Gastroesophageal sphincter (tissue), 4 donors: Measurements from ENCODE around the gene SYT1. TPM values are rescaled to one million over a fixed set of nuclear protein-coding genes. Genes with fewer than 3 reads are reported as not detected.

ENCODE experiments used
- ATAC-seq: fragments of 150-250 bp; one replicate; pipeline ENCODE4 v1.9.1; 2016; ENCODE audit warnings: mild to moderate bottlenecking, moderate library complexity
- H3K27ac ChIP-seq, 4 donors: fragments of 200-600 bp; sonication (generic) in 3 of 4; 1 replicate in 3 of 4; 2 replicates in 1 of 4; pipeline ENCODE4 v1.5.1; 2016 to 2019
- H3K27me3 ChIP-seq: fragments of 200-600 bp; sonication (generic); one replicate; pipeline ENCODE4 v1.5.1; 2019
- H3K36me3 ChIP-seq, 2 donors: fragments of 200-600 bp; sonication (generic); one replicate each; pipeline ENCODE4 v1.5.1; 2019; ENCODE audit warnings: control low read depth in 1 of 2
- H3K4me1 ChIP-seq, 3 donors: fragments of 200-600 bp; sonication (generic); 1 replicate in 2 of 3; 2 replicates in 1 of 3; pipeline ENCODE4 v1.5.1; 2016 to 2019; ENCODE audit warnings: control low read depth in 2 of 3
- H3K4me3 ChIP-seq, 2 donors: fragments of 200-600 bp; sonication (generic); one replicate each; pipeline ENCODE4 v1.5.1; 2019; ENCODE audit warnings: mild to moderate bottlenecking in 1 of 2, moderate library complexity in 1 of 2
- H3K9me3 ChIP-seq, 3 donors: fragments of 200-600 bp; sonication (generic); one replicate each; pipeline ENCODE4 v1.5.1; 2017 to 2019; ENCODE audit warnings: control low read depth in 2 of 3
- CTCF ChIP-seq, 4 experiments: fragments of 200-600 bp in 2 of 4; fragments of 450-650 bp in 2 of 4; sonication (generic) in 1 of 4; IDR thresholded peaks; one replicate each; pipeline ENCODE4 v1.5.1; 2017 to 2019; ENCODE audit warnings: antibody characterized with exemption in 4 of 4, mild to moderate bottlenecking in 2 of 4, moderate library complexity in 2 of 4
- EP300 ChIP-seq: sonication (generic); formaldehyde crosslinking; IDR thresholded peaks from one replicate; pipeline ENCODE4 v1.6.1; 2017; ENCODE audit warnings: antibody characterized with exemption, mild to moderate bottlenecking
- POLR2A ChIP-seq, 2 donors: fragments of 450-650 bp; IDR thresholded peaks; one replicate each; pipeline ENCODE4 v1.6.1; 2017; ENCODE audit warnings: antibody characterized with exemption in 2 of 2, mild to moderate bottlenecking in 2 of 2, moderate library complexity in 1 of 2
- POLR2AphosphoS5 ChIP-seq: sonication (generic); formaldehyde crosslinking; IDR thresholded peaks from one replicate; pipeline ENCODE4 v1.6.1; 2017; ENCODE audit warnings: antibody characterized with exemption
- WGBS, 2 donors: methylation state at CpG; one replicate each; pipeline ENCODE4 v1.1.5; 2018; ENCODE audit warnings: low coverage in 1 of 2; 5-methylcytosine and 5-hydroxymethylcytosine counted together
- total RNA-seq, 4 donors: library from RNA; depleted of rRNA; stranded (reverse); fragments of >200 nt; gene quantifications; one replicate each; pipeline ENCODE4 v1.1.0, GENCODE V29; 2016

The SYT1 gene
- total RNA-seq, 4 donors from 2014 or later, result 1.9 to 6.6 (median 3.5) TPM

GRCh38 chr12:79408689-79409088 is 544.1 kb downstream of the SYT1 start:
- Histone ChIP-seq H3K27me3 (no peaks in the 10 kb centered on the region), H3K27ac (peak overlapping the region; percentile 42 to 78 (median 67)), H3K4me3 (no peak overlapping the region), H3K36me3 (no peaks in the 10 kb centered on the region), H3K4me1 (peaks cover 9 to 28% (median 10%) of the 10 kb centered on the region in 3 donors), H3K9me3 (no peaks in the 10 kb centered on the region)
- no peak for TF ChIP-seq EP300
- TF ChIP-seq POLR2A (IDR thresholded peaks at IDR 0.05), result no peak
- TF ChIP-seq POLR2AphosphoS5, result no peak
- no peak for TF ChIP-seq CTCF (IDR thresholded peaks at IDR 0.05)
- 45 to 52% methylated on average over 3 of the region's 3 CpGs for WGBS, 2 donors
- no peak for ATAC-seq

- no peaks in the 10 kb centered on the region for H3K27me3 ChIP-seq
- no peaks in the 10 kb centered on the region for H3K9me3 ChIP-seq
- H3K4me3 ChIP-seq, result no peak overlapping the region
- TF ChIP-seq POLR2AphosphoS5 (no peak), EP300 (no peak), POLR2A (IDR thresholded peaks at IDR 0.05) (no peak), CTCF (IDR thresholded peaks at IDR 0.05) (no peak)
- peak; percentile 32 for ATAC-seq
- WGBS, 2 donors, result 5 to 46% methylated on average over 2 of the region's 2 CpGs
- peaks cover 9 to 28% (median 10%) of the 10 kb centered on the region in 3 donors for H3K4me1 ChIP-seq
- peak overlapping the region; percentile 63 to 78 (median 71) for H3K27ac ChIP-seq
- H3K36me3 ChIP-seq, result no peaks in the 10 kb centered on the region
Observed at GRCh38 chr12:79409562-79409961, 545.0 kb downstream of the SYT1 start.

GRCh38 chr12:79411791-79412190 is 547.2 kb downstream of the SYT1 start:
- Histone ChIP-seq H3K4me3 (no peak overlapping the region), H3K9me3 (no peaks in the 10 kb centered on the region), H3K27ac (no peak overlapping the region), H3K4me1 (peaks cover 9 to 28% (median 10%) of the 10 kb centered on the region in 3 donors), H3K27me3 (no peaks in the 10 kb centered on the region), H3K36me3 (no peaks in the 10 kb centered on the region)
- WGBS, 2 donors, result 82 to 84% methylated on average over 3 of the region's 3 CpGs
- TF ChIP-seq POLR2AphosphoS5 (no peak), POLR2A (IDR thresholded peaks at IDR 0.05) (no peak), EP300 (no peak), CTCF (IDR thresholded peaks at IDR 0.05) (no peak)
- ATAC-seq, result no peak

GRCh38 chr12:79413796-79414195 is 549.2 kb downstream of the SYT1 start:
- ATAC-seq, result no peak
- H3K9me3 ChIP-seq, result no peaks in the 10 kb centered on the region
- no peak for TF ChIP-seq EP300
- TF ChIP-seq POLR2A (IDR thresholded peaks at IDR 0.05), result no peak
- no peak for TF ChIP-seq POLR2AphosphoS5
- TF ChIP-seq CTCF (IDR thresholded peaks at IDR 0.05), result no peak
- peaks cover 9 to 19% (median 9%) of the 10 kb centered on the region in 3 donors for H3K4me1 ChIP-seq
- no peaks in the 10 kb centered on the region for H3K36me3 ChIP-seq
- no peak overlapping the region for H3K27ac ChIP-seq
- H3K4me3 ChIP-seq, result no peak overlapping the region
- no peaks in the 10 kb centered on the region for H3K27me3 ChIP-seq

GRCh38 chr12:79414252-79414651 is 549.7 kb downstream of the SYT1 start:
- Histone ChIP-seq H3K36me3 (no peaks in the 10 kb centered on the region), H3K27me3 (no peaks in the 10 kb centered on the region), H3K27ac (no peak overlapping the region), H3K9me3 (no peaks in the 10 kb centered on the region), H3K4me1 (peaks cover 4 to 15% (median 9%) of the 10 kb centered on the region in 3 donors), H3K4me3 (no peak overlapping the region)
- 90 to 96% methylated on average over 2 of the region's 2 CpGs for WGBS, 2 donors
- TF ChIP-seq POLR2A (IDR thresholded peaks at IDR 0.05) (no peak), POLR2AphosphoS5 (no peak), CTCF (IDR thresholded peaks at IDR 0.05) (no peak), EP300 (no peak)
- ATAC-seq, result no peak
